ENCODE results near the gene ZNF385C.
A peak's percentile ranks its signal among the peaks of the same experiment; 100 is the strongest.
"Not testable (repeated sequence)": the region's sequence is repeated elsewhere in the genome, so short reads cannot be mapped to it uniquely, and the experiment has no call there.

The ZNF385C gene

DNA sequence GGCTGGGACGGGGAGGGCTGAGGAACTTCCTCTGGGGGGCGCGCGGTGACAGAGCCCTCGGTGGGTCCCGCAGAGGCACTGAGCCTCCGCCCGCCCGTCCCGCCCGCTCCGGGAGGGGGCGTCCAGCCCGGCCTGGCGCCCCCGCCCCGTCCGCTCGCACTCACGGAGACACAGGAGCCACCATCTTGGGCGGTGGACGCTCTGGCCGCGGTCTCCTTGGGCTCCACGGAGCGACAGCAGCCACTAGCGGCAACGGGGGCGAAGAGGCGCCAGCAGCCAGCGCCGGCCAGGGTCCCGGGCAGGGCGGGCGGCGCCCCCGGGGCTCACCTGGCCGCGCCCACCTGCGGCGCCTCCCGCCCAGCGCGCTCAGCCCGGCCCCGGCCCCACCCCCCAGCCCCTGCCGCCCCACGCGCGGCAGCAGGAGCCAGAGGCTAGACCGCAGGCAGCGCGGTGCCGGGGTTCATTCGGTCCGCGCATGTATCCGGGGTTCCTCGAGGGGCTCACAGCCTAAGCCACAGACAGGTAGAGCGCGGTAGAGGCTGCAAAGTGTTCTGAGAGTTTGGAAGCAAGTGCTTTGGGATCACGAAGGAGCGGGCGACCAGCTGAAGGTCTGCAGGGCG is 47.8 kb downstream of the ZNF385C start, which contains the start of gene C17orf113:
Gene C17orf113, minus strand, starts transcription at position 209 of the 620 bp plus-strand sequence. CDS start 7,225 bp downstream, outside the sequence.
- peak; percentile 9 for DNase-seq (ENCODE audit: low read depth)

DNA sequence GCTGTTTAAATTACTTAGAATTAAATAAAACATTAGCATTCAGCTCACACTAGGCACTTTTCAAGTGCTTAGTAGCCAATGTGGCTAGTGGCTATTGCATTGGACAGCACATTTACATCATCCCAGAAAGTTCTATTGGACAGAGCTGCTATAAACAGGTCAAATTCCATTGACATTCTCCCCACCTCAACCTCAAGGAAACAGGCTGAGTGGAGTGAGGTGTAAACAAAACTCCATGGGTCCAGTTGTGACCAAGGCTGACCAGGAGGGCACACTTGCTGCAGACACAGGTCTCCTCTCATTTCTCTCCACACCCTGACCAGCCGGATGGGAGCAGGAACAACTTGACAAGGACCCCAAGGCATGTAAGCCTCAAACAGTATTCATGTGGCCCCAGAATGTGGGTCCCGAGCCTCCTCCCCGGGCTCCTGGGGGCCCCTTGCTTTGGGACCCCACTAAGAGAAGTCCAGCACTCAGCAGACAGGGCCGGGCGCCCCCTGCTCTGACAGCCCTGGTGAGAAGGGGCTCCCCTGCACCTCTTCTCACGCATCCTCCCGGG is 48.4 kb downstream of the ZNF385C start:
- DNase-seq (ENCODE audit: low read depth) = no peak

DNA sequence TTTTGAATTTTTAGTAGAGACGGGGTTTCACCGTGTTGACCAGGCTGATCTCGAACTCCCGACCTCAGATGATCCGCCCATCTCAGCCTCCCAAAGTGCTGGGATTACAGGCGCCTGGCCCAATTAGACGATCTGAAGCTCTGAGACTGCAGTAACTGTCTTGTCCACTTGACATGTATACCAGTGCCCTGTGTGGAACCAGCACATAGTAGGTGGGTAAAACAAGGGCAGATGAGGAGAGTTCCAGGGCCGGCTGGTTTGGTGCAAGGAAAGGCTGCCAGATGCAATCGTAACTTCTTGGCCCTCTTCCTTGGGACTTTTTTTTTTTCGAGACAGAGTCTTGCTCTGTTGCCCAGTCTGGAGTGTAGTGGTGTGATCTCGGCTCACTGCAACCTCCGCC is 50.9 kb downstream of the ZNF385C start:
- no peak for DNase-seq (ENCODE audit: low read depth)

DNA sequence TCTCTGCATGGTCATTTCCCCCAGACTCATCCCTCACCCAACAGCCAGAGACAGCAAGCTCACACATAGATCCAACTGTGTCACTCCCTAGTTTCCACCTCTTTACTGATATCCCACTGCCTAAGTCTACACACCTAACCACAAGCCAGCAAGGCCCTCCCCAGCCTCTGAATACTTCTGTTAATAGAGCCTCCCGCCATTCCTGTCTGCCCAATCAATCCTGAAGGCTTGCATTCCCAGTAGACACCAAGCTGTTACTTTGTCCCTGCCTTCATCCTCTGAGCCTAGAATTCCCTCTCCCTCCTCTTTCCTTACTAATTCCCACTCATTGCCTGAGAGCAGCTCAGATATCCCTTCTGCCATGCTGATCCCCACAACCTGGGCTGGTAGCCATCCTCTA is 52.6 kb downstream of the ZNF385C start:
- DNase-seq (ENCODE audit: low read depth) = no peak

DNA sequence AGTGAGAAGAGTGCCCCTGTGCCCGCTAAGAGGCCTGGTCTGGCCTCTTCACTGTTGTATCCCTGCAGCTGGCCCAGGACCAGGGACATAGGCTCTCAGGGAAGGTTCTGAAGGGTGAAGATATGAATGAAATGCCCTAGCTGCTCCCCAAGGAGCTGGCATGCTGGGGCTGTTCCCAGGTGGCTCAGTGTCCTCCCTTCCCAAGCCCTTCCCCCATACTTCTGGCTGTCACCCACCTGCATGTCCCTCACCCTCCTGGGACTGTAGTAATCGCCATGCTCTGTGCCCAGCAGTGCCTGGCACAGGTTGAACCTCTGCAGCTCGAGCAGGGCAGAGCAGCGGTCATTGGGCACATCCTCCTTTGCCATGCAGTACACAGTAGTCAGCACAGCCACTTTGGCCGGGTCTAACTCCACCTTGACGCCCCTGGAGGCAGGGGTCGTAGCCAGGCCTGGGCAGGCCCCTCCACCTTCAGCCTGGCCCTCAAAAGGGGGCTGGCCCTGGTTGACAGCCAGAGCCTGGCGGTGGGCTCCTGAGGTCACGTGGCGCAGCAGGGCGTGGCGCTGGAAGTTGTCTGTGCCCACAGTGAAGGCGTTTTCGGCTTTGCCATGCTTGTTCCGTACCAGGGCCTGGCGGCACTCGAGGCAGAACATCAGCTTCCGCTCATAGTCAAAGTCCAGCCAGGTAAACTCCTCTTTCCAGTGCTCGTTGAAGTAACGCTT is 55.5 kb downstream of the ZNF385C start:
- DNase-seq (ENCODE audit: low read depth) = no peak

DNA sequence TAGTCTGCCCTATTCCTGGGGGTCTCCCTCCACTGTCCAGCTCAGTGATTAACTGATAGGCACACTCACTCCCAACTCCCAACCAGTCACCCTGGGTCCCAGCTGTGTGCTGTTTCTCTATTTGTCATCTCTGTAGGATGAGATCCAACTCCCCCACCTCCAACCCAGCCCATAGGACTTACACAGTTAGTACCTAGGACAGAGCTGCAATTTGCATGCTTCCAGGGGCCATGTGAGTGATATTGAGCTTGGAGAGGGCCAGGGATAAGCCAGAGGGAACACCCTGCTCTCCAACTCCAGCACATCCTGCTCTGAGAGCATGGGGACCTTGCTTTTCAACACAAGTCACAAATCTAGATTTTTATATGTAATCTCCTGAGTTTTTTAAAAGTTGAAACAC is 56.7 kb downstream of the ZNF385C start:
- DNase-seq (ENCODE audit: low read depth) = no peak

DNA sequence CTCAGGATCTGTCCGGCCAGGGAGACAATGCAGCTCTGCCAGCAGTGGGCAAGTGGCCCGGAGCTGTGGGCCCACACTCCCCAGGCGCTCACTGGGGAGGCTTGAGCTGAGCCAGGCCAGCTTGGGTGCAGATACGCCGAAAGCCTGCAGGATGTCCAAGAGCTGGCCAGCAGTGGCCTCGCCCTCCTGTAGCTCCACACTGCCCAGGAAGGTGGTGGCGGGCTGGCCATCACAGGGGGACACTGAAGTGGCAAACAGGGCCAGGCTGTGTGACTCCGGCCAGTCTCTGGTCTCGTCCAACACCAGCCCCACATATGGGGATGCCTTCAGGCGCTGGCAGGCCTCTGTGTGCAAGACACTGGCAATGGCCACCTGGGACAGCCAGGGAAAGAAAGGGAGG is 57.5 kb downstream of the ZNF385C start:
- DNase-seq (ENCODE audit: low read depth) = no peak

DNA sequence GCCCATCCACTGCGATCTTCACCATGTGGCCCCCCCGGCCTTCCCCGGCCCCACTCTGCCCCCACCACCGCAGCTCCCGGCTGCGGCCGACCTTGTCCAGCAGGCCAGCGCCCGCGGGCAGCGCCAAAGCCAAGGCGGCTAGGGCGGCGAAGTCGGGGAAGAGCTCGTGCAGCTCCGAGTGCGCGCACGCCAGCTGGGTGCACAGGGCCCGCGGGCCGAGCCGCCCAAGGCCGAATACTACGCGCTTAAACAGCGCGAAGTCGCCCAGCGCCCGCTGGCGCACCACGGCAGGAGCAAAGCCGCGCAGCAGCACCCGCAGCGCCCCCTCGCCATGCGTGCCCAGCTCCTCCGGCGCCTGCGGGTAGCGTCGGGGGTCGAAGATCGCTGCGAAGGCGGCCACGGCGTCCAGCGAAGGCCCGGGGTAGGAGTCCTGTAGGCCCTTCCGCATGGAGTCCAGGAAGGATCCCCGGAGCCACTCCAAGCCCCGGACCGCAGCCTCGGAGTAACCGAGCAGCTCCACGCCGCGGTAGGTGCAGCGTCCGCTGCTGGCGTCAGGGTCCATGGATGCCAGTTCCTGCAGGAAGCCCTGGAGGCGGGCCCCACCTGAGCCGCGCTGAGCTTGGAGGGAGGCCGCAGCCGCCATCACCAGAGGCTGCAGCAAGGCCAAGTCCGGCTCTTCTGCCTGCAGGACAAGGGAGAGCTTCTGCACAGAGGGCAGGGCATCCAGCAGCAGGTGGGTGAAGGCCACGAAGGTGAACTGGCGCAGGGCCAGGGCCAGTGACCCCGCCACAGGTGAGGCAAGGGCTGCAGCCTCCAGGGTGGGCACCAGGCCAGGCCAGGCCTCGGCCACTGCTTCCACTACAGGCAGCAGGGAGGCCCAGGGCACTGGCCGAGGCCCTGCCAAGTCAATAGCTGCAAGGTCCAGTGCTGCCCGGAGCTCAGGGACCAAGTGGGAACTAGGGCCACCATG is 58.2 kb downstream of the ZNF385C start:
- no peak for DNase-seq (ENCODE audit: low read depth)

DNA sequence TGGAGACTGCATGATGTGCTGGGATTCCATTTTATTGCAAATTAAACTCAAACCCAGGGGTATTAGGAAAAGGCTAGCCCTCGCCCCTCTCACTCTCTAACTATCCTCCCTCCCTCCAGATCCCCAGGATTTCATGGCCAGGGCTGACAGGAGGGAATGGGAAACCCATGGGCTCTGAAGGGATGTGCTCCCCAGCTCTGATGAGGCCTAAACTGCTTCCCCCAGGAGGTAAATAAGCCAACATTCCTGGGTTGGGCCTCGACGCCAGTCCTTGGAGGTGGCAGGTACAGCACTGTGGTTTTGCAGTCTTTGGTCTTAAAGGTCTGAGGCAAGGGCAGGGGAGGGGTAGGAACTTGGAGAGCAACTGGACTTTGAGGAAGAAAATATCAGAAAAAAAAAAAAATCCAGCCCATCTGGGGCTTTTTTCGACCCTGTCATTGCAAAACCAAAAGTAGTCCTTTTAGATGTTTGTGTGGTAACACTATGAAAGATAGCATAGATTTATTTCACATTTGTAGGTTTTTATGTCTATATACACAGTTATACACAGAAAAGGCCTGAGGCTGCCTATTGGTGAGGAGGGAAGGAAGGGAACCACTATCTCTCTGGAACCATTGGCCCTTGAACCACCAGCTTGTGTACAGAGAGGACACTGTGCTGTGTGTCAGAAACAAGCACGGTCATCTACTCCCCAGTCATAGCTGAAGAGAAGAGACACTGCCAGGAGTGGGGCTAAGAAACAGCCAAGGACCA is 59.9 kb downstream of the ZNF385C start:
- DNase-seq (ENCODE audit: low read depth) = no peak

DNA sequence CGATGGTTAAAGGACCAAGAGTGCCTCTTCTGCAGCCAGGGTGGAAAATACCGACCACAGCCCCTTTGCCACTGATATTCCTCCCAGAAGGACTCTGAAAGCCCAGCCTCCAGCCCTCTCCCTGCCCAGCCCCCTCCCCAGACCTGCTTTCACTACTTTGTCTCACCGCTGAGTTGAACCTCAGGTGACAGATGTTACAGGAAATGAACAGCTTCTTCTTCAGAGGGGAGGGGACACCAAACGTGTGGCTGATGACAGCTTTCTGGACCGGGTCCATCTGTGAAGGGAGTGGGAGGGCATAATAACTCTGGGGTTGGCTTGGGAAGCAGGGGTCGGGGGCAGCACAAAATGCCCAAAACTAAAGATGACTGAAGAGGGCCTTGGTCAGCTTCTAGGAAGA is 64.2 kb downstream of the ZNF385C start:
- no peak for DNase-seq (ENCODE audit: low read depth)

DNA sequence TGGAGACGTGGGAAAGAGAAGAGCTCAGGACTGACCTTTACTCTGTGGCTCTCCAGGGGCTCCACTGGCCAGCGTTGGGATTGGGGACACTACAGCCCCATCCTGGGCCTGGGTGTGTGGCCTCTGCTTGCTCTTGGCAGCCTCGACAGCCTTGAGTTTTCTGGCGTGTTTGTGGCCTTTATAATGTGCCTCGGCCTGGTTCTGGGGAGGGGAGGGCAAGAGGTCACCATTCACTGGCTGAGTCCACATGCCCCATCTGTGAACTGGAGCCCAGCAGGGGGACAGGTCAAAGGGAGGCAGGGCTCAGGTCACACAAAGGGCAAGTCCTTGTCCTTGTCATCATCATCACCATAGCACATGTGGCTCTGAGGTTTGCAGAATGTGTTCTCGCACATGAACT is 66.7 kb downstream of the ZNF385C start:
- no peak for DNase-seq (ENCODE audit: low read depth)

DNA sequence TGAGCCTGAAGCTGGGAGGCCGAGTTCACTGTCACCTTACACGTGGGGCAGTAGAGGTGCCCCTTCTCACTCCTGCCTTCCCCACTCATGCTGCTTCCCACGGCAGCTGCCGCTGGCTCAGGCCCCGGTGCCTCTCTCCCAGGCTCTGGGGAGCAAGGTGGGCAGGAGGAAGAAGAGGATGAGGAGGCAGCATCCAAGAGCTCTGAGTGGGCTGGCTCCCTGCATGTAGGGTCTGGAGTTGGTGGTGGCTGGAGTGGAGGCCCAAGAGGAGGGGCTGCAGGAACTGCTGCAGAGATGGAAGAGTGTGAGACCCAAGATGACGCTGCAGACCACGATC is 69.5 kb downstream of the ZNF385C start:
- no peak for DNase-seq (ENCODE audit: low read depth)

DNA sequence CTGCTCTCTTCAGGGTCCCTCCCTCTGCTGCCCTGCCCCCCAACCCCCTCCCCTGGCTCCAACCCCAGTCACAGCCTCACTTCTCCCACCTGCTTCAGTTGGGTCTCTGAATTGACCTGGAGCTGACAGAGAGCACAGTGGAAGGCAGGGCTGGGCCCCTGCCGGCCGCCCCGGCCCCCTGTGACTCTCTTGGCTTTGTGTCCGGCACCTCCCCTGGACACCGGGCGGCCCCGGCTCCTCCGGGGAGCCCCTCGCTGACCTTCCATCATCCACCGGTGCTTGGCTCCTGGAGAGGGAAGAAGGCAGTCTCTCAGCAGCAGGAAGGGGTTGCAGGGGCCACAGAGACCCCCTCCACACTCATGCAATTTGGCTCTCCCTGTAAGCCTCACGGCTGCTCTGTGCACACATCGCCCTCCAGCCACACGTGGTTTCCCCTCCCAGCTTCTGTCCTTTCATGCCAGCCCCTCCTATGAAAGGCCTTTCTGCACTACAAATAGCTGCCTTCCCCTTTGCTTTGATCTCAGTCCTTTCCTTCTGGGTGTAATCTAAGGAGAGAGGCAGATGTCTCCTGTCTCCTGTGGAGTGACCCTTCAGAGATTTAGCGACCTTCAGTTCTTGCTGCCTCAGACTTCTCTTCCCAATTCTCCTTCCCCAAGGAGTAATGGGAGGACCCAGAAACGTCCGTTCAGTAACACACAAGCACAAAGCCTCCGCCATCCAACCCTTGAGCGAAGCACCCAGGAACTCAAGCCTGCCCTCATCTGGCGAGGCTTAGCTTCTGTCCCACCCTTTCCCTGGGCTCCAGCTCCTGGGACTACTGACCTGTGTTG is 70.1 kb downstream of the ZNF385C start:
- no peak for DNase-seq (ENCODE audit: low read depth)

DNA sequence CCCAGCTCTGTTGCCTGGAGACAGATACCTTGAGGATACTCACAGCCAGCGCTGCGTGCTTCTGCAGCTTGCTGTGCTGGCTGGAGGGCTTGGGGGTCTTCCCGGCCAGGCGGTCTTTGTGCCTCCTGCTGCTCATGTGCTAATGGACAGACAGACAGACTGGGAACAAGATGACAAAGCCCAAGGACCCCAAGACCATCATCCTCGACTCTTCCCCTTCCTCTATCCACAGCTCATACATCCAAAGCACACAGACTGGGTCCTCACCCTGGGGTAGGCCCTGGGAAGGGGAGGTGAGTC is 70.7 kb downstream of the ZNF385C start:
- DNase-seq (ENCODE audit: low read depth) = no peak

DNA sequence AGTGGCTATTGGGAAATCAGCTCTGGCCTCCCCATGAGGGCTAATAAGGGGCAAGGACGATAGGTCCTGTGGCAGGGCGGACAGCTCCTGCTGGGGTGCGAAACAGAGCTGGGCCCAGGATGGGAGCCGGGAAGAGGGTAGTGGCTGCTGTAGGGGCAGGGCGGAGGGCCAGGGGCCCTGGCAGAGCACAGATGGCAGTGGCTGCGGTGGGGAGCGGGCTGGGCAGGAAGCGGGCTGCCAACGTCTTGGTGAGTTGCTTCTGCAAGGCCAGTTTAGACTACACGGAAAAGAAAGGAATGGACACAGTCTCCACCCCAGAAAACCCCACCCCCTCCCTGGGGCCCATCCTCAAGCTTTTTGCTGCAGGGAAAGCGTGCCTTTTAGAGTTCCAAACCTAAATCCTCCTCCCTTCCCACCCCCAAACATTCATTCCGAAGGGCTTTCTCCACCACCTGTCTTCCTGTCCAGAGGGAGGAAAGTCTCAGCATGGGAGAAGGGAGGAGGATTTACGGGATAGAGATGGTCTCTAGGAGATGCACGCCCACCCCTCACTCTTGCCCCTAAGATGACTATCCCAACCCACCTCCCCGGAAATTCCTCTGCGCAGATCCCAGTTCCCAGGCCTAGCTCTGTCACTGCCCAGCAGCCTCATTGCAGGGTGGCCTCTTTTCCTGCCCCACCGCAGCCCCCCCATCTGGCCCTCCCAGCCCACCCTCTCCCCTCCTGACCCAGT is 71.2 kb downstream of the ZNF385C start:
- DNase-seq (ENCODE audit: low read depth) = no peak

DNA sequence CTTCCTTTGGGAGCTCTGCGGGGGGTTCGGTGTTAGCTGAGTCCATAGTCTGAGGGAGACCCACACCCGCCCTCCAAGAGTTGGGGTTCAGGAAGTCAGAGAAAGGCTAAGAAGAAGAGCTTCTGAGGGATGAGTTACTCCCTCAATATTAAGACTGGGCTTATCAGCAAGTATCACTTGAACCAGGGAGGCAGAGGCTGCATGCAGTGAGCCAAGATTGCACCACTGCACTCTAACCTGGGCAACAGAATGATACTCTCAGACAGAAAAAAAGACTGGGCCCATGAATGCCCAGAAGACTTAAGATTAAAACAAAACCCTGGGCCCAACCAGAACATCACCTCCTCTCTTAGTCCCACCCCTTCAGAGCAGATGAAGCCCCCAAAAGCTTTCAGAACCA is 72.3 kb downstream of the ZNF385C start:
- DNase-seq (ENCODE audit: low read depth) = no peak

DNA sequence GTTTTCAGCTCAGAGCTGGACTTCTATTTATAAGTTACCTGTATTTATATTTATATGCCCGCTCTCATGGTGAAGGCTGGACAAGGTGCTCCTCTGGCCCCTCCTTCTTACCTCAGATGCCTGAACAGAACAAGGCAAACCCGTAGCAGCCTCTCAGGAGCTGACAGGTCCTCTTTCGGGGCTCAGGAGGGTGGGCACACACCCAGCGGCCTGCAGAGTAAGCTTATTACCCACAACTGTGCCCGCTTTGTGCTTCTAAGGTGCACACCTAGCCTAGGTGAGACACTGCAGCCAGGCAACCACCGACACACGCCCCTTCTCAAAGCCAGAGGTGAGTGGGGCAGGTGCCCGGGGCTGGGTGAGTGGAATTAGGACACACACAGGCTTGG is 73.1 kb downstream of the ZNF385C start:
- DNase-seq (ENCODE audit: low read depth) = no peak

DNA sequence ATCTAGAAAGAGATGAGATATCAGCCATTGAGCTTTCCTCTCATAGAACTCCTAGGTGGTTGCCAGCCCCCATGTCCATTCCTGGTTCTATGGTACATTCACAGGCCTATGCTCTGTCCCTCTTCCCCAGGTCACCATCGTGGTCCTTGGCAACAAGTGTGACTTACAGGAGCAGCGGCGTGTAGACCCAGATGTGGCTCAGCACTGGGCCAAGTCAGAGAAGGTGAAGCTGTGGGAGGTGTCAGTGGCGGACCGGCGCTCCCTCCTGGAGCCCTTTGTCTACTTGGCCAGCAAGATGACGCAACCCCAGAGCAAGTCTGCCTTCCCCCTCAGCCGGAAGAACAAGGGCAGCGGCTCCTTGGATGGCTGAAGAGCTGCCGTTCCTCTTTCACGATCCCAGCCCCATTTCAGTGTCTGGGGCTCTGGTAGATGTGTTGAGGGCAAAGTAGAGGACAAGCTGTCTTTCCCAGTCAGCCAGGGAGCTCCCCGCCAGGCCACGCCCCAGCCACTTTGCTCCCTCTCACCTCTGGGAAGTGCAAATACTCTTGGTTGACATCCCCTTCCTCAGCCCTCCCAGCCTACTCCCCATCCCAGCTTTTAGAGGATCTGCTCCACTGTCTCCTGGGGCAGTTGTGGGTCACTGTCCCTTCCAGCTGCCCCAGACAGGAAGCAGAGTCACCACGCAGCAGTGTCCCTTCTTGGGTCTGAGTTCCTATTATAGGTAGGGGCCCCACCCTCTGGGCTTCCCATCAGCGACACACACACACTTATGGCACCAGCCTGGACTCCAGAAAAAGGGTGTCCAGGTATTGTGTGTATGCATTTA is 74.5 kb downstream of the ZNF385C start:
- DNase-seq (ENCODE audit: low read depth) = no peak

DNA sequence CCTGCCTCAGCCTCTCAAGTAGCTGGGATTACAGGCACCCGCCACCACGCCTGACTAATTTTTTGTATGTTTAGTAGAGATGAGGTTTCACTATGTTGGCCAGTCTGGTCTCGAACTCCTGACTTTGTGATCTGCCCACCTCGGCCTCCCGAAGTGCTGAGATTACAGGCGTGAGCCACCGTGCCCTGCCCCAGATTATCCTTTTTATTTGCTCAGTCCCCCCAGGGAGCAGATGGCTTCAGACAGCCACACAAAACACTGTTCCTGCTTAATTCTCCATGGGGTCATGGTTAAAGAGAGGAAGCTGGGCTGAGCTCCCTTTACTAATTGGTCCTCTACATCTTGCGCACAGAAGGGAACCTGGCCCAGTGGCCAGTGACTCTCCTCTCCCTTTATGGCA is 77.4 kb downstream of the ZNF385C start:
- DNase-seq (ENCODE audit: low read depth) = not testable (repeated sequence)

Data from stimulated activated CD4-positive, alpha-beta T cell treated with anti-CD3 and anti-CD28 coated beads, Interleukin-2, amount 100 ng/mL, for 4 hours (primary cell).